ENCODE results near the gene TEX14.
A peak's percentile ranks its signal among the peaks of the same experiment; 100 is the strongest.

Gene TEX14

DNA sequence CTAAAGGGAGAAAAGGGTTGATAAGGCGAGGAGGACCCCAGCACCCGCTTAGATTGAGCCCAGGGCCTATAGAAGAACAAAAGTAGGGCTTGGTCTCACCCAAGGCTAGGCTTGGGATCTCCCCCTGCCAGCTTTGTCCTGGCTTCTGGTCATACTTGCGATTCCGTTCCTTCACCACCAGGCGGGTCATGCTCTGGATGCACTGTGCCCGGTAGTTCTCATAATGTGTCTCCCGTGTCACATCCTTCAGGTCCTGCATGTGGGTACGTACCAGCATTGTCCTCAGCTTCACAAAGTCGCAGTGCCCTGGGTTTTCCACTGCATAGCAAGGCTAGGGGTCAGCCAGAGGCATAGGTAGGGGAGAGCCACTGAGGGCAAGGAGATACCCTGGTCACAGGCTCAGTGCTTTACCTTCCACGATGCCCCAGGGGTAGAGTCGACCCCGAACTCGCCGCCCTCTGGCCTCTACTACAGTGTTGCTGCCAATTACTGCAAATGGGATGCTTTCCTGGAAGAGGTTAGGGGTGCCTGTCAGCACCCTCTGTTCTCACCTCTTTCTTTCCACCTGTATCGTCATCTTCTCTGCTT, 170.9 kb downstream of the TEX14 start:
- no peak overlapping the region for H3K27ac ChIP-seq
- TF ChIP-seq CTCF (IDR thresholded peaks at IDR 0.05), result peak; percentile 26; the same call in 1 of the 2 replicates
- TF ChIP-seq ZFX (IDR thresholded peaks at IDR 0.05; ENCODE audit: borderline replicate concordance), result no peak

- peak overlapping the region; percentile 100 for H3K27ac ChIP-seq
- TF ChIP-seq ZFX (IDR thresholded peaks at IDR 0.05; ENCODE audit: borderline replicate concordance) (no peak), CTCF (IDR thresholded peaks at IDR 0.05) (no peak)
These were observed 173.8 kb downstream of the TEX14 start for GRCh38 chr17:58517928-58518609.

DNA sequence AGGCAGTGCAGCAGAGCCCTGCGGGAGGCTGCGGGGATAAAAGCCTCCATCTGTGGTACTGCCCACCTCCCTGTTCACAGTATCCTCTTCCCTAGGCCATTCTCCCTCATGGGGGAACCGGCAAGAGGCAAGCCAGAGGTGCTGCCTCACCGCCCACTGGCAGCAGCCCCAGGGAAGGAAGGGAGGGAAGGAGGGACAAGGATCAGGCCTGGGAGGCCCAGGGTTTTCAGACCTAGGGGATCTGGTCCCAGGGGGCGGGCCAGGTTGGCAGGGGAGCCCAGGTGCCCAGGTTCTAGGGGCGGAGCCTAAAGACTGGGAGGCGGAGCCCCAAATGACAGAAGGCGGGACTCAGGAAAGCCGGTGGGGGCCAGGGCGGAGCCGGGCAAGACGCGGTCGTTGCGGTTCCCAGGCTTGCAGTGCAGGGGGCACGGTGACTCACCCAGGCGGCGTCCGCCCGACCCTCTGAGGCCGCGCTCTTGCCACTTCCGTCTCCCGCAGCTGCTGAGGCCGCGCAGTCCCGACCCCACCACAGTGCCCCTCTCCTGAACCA, 174.4 kb downstream of the TEX14 start:
- H3K27ac ChIP-seq, result peak overlapping the region; percentile 100
- TF ChIP-seq ZFX (IDR thresholded peaks at IDR 0.05; ENCODE audit: borderline replicate concordance), result no peak
- no peak for TF ChIP-seq CTCF (IDR thresholded peaks at IDR 0.05)

DNA sequence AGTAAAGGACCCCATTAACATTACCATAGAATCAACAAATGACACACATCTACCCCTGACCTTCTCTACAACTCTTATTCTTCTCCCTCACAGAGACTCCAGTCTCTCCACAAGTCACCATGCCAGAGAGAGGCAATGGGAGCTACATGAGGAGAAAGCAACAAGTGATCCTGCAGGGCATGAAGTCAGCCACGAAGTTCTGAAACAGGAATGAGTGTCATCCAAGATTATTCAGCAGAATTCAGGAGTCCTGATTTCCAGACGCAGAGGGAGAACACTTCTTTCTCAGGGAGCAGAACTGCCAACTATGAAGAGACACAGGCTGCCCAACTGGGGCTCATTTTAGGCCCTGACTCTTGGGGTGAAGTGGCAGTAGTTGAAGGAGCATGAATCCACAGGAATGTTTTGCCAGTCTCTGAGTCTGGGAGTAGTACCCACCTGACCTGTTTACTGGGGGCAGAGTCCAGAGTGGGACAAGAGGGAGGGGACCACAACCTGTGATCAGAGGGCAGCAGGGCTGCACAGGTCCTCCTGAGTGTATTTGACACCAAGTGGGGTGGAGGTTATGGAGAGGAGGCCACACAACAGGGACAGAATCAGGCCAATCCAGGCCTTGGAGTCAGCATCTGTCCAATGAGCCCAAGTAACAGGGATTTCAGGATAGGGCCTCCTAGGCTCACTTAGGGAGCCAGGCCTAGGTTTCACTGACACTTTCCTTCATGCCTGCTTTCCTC, 175.0 kb downstream of the TEX14 start:
- TF ChIP-seq ZFX (IDR thresholded peaks at IDR 0.05; ENCODE audit: borderline replicate concordance) (no peak), CTCF (IDR thresholded peaks at IDR 0.05) (no peak)
- peak overlapping the region; percentile 100 for H3K27ac ChIP-seq

GRCh38 chr17:58515286-58515685, 176.6 kb downstream of the TEX14 start:
- H3K27ac ChIP-seq, result peak overlapping the region; percentile 73
- TF ChIP-seq ZFX (IDR thresholded peaks at IDR 0.05; ENCODE audit: borderline replicate concordance) (no peak), CTCF (IDR thresholded peaks at IDR 0.05) (no peak)

- peak overlapping the region; percentile 73 for H3K27ac ChIP-seq
- no peak for TF ChIP-seq CTCF (IDR thresholded peaks at IDR 0.05)
- TF ChIP-seq ZFX (IDR thresholded peaks at IDR 0.05; ENCODE audit: borderline replicate concordance), result no peak
These were observed 177.1 kb downstream of the TEX14 start for GRCh38 chr17:58514770-58515157.

Data from 22Rv1 (cell line).